Osteocyte (in vitro differentiated cells): Measurements from ENCODE around the gene NOL9. TPM values are rescaled to one million over a fixed set of nuclear protein-coding genes. Genes with fewer than 3 reads are reported as not detected.

ENCODE experiments used
- DNase-seq: peaks from one replicate; pipeline ENCODE4 v3.0.0; 2021; ENCODE audit warnings: mixed read lengths; ENCODE audit not compliant: unreplicated experiment; ENCODE audit errors: extremely low spot score
- H3K27ac Mint-ChIP-seq: one replicate; pipeline ENCODE4 v1.8.0; 2021; ENCODE audit warnings: mild to moderate bottlenecking, mixed read lengths; ENCODE audit not compliant: unreplicated experiment
- H3K27me3 Mint-ChIP-seq: one replicate; pipeline ENCODE4 v1.8.0; 2021; ENCODE audit warnings: mixed read lengths; ENCODE audit not compliant: unreplicated experiment
- H3K36me3 Mint-ChIP-seq: one replicate; pipeline ENCODE4 v1.8.0; 2021; ENCODE audit warnings: mixed read lengths; ENCODE audit not compliant: unreplicated experiment
- H3K4me1 Mint-ChIP-seq: one replicate; pipeline ENCODE4 v1.8.0; 2021; ENCODE audit warnings: mixed read lengths; ENCODE audit not compliant: unreplicated experiment
- H3K4me3 Mint-ChIP-seq: one replicate; pipeline ENCODE4 v1.8.0; 2021; ENCODE audit warnings: mild to moderate bottlenecking, moderate library complexity, mixed read lengths; ENCODE audit not compliant: unreplicated experiment
- H3K9me3 Mint-ChIP-seq: one replicate; pipeline ENCODE4 v1.8.0; 2021; ENCODE audit warnings: mixed read lengths; ENCODE audit not compliant: unreplicated experiment
- CTCF ChIP-seq: fragments of 200-600 bp; sonication (generic); IDR thresholded peaks from 2 replicates; pipeline ENCODE4 v1.5.0; 2021; ENCODE audit warnings: antibody characterized with exemption, mild to moderate bottlenecking, moderate library complexity
- total RNA-seq: library from RNA; stranded (reverse); gene quantifications from 2 replicates; pipeline ENCODE4 v1.2.1, GENCODE V29; 2021

NOL9 gene
- total RNA-seq, 1 donor from 2014 or later: 33.5 TPM

GRCh38 chr1:6577831-6578525 lies 23.7 kb upstream of the NOL9 start:
- DNase-seq: no peak
- H3K27ac Mint-ChIP-seq: peak overlapping the region; percentile 50
- H3K36me3 Mint-ChIP-seq: peaks cover 3% of the 10 kb centered on the region
- H3K27me3 Mint-ChIP-seq: peaks cover under 1% of the 10 kb centered on the region
- no peaks in the 10 kb centered on the region for H3K9me3 Mint-ChIP-seq
- no peak overlapping the region for H3K4me3 Mint-ChIP-seq
- H3K4me1 Mint-ChIP-seq: peaks cover 26% of the 10 kb centered on the region
- no peak for TF ChIP-seq CTCF

GRCh38 chr1:6574818-6575217 lies 20.5 kb upstream of the NOL9 start:
- Mint-ChIP-seq H3K27ac (no peak overlapping the region), H3K36me3 (no peaks in the 10 kb centered on the region), H3K4me1 (peaks cover 8% of the 10 kb centered on the region), H3K9me3 (no peaks in the 10 kb centered on the region), H3K4me3 (no peak overlapping the region), H3K27me3 (peaks cover 21% of the 10 kb centered on the region)
- TF ChIP-seq CTCF: no peak
- no peak for DNase-seq

DNA sequence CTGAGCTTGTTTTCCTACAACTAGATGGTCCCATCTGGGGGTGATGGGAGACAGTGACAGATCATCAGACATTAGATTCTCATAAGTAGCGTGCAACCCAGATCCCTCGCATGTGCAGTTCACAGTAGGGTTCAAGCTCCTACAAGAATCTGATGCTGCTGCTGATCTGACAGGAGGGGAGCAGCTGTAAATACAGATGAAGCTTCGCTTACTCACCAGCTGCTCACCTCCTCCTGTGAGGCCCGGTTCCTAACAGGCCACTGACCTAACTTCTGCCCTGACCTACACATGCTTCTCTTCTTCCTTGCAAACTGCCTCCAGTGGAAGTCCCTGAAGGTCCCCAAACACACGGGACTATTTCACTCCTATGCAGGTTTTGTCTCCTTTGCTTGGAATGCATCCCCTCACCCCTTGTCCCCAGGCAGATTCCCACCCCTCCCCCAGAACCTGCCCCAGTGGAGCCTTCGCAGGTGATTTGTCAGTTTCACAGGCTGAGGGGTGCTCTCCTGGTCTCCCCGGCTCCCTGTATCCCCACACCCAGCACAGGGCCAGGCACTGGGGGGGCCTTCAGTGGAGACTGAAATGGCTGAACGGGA lies 19.8 kb upstream of the NOL9 start:
- peaks cover 1% of the 10 kb centered on the region for H3K4me1 Mint-ChIP-seq
- no peak for DNase-seq
- no peaks in the 10 kb centered on the region for H3K36me3 Mint-ChIP-seq
- TF ChIP-seq CTCF: no peak
- H3K9me3 Mint-ChIP-seq: no peaks in the 10 kb centered on the region
- H3K4me3 Mint-ChIP-seq: no peak overlapping the region
- H3K27me3 Mint-ChIP-seq: peaks cover 28% of the 10 kb centered on the region
- no peak overlapping the region for H3K27ac Mint-ChIP-seq

GRCh38 chr1:6572653-6573383 lies 18.5 kb upstream of the NOL9 start:
- Mint-ChIP-seq H3K27ac (no peak overlapping the region), H3K36me3 (no peaks in the 10 kb centered on the region), H3K27me3 (peaks cover 39% of the 10 kb centered on the region), H3K9me3 (no peaks in the 10 kb centered on the region), H3K4me1 (no peaks in the 10 kb centered on the region), H3K4me3 (no peak overlapping the region)
- DNase-seq: no peak
- no peak for TF ChIP-seq CTCF

- DNase-seq: no peak
- no peaks in the 10 kb centered on the region for H3K9me3 Mint-ChIP-seq
- peaks cover 40% of the 10 kb centered on the region for H3K27me3 Mint-ChIP-seq
- no peaks in the 10 kb centered on the region for H3K4me1 Mint-ChIP-seq
- no peaks in the 10 kb centered on the region for H3K36me3 Mint-ChIP-seq
- no peak overlapping the region for H3K27ac Mint-ChIP-seq
- H3K4me3 Mint-ChIP-seq: no peak overlapping the region
- TF ChIP-seq CTCF: no peak
Measured at GRCh38 chr1:6570987-6571386, 16.7 kb upstream of the NOL9 start.
